ENCODE data around the gene INPP5A.

GRCh38 chr10:132539894-132540293, 2.3 kb downstream of the INPP5A start:
- no peak for TF ChIP-seq CTCF (IDR thresholded peaks at IDR 0.05)
- TF ChIP-seq POLR2A (IDR thresholded peaks at IDR 0.05), result no peak
- peak; percentile 13 to 70 (median 32) for TF ChIP-seq POLR2AphosphoS5 (IDR thresholded peaks at IDR 0.05)

Data from sigmoid colon (tissue), 4 donors.